ENCODE results near the gene PHTF2.

The PHTF2 gene

GRCh38 chr7:77931841-77932240, 133.3 kb downstream of the PHTF2 start:
- Histone ChIP-seq H3K4me3 (ENCODE audit: low read depth in 1 of 2, low read length in 1 of 2) (no peak overlapping the region), H3K27ac (no peak overlapping the region), H3K9me3 (no peaks in the 10 kb centered on the region), H3K4me1 (ENCODE audit: control insufficient read depth in 1 of 2, insufficient read depth in 1 of 2, low read depth in 1 of 2, low read length in 1 of 2) (peaks cover 3 to 7% of the 10 kb centered on the region in 2 experiments), H3K36me3 (peaks cover 17% of the 10 kb centered on the region), H3K27me3 (no peaks in the 10 kb centered on the region)
- TF ChIP-seq CTCF (IDR thresholded peaks at IDR 0.05): no peak

GRCh38 chr7:77933394-77933793, 134.8 kb downstream of the PHTF2 start:
- no peak overlapping the region for H3K4me3 ChIP-seq (ENCODE audit: low read depth in 1 of 2, low read length in 1 of 2)
- no peaks in the 10 kb centered on the region for H3K9me3 ChIP-seq
- H3K27me3 ChIP-seq: no peaks in the 10 kb centered on the region
- peaks cover 10% of the 10 kb centered on the region for H3K36me3 ChIP-seq
- H3K27ac ChIP-seq: no peak overlapping the region
- H3K4me1 ChIP-seq (ENCODE audit: control insufficient read depth in 1 of 2, insufficient read depth in 1 of 2, low read depth in 1 of 2, low read length in 1 of 2): peaks cover 3 to 7% of the 10 kb centered on the region in 2 experiments
- no peak for TF ChIP-seq CTCF (IDR thresholded peaks at IDR 0.05)

DNA sequence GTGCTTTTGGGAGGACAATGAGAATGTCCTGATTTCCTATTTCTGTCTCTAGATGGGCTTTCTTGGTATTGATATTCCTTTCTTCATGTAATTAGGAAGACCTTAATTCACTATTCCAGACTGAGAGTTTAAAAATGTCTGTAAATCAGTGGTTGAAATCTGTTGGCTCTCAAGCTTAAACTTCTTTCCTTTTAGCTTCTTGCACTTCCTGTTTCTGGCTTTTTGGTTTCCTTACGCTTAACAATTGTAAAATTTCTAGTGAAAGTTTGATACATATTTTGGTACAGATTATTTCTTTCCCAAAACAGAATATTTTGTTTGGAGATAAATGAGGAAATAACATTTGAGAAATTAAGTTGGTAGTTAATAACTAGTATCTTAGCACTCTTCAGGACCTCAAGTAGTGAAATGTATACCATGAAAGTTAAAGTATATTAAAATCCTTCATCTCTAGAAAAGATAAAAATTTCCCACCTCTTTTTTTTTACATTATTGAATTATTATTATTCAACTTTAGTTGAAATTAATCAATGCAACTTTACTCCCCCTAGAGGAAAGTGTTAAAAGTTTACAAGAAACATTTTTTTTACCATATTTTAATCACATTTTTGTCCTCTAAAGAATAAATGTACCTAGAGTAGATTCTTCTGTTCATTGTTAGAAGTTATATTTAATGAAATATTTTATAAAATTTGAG, 137.2 kb downstream of the PHTF2 start:
- TF ChIP-seq CTCF (IDR thresholded peaks at IDR 0.05): no peak
- no peaks in the 10 kb centered on the region for H3K27me3 ChIP-seq
- H3K4me1 ChIP-seq (ENCODE audit: control insufficient read depth in 1 of 2, insufficient read depth in 1 of 2, low read depth in 1 of 2, low read length in 1 of 2): peaks cover 3 to 7% of the 10 kb centered on the region in 2 experiments
- no peak overlapping the region for H3K4me3 ChIP-seq (ENCODE audit: low read depth in 1 of 2, low read length in 1 of 2)
- no peaks in the 10 kb centered on the region for H3K9me3 ChIP-seq
- no peaks in the 10 kb centered on the region for H3K36me3 ChIP-seq
- no peak overlapping the region for H3K27ac ChIP-seq

DNA sequence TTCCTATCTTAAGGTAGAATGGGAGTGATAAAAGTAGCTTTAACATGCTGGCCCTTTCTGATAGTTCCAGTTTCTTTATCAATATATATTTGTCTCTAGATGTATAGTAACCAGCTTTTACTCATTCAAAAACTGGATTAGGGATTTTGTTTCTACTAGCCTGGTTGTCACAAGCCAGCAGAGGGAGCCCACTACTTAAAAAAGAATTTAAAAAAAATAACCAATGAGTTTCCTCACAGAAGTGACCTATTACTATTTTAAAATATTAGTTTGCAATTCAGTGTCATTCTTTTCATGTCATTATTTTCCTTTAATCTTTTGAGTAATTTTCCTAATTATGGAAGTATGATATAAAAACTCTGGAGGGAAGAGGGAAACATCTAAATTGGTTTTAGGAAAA, 142.1 kb downstream of the PHTF2 start:
- TF ChIP-seq CTCF (IDR thresholded peaks at IDR 0.05): no peak
- Histone ChIP-seq H3K4me1 (ENCODE audit: control insufficient read depth in 1 of 2, insufficient read depth in 1 of 2, low read depth in 1 of 2, low read length in 1 of 2) (peaks cover 3% of the 10 kb centered on the region in 2 experiments), H3K9me3 (no peaks in the 10 kb centered on the region), H3K4me3 (ENCODE audit: low read depth in 1 of 2, low read length in 1 of 2) (no peak overlapping the region), H3K27ac (no peak overlapping the region), H3K27me3 (no peaks in the 10 kb centered on the region), H3K36me3 (peaks cover 14% of the 10 kb centered on the region)

- no peaks in the 10 kb centered on the region for H3K9me3 ChIP-seq
- TF ChIP-seq CTCF (IDR thresholded peaks at IDR 0.05): no peak
- H3K27ac ChIP-seq: no peak overlapping the region
- H3K4me1 ChIP-seq (ENCODE audit: control insufficient read depth in 1 of 2, insufficient read depth in 1 of 2, low read depth in 1 of 2, low read length in 1 of 2): no peaks in the 10 kb centered on the region
- H3K27me3 ChIP-seq: no peaks in the 10 kb centered on the region
- no peak overlapping the region for H3K4me3 ChIP-seq (ENCODE audit: low read depth in 1 of 2, low read length in 1 of 2)
- H3K36me3 ChIP-seq: peaks cover 14% of the 10 kb centered on the region
These were observed 143.9 kb downstream of the PHTF2 start for GRCh38 chr7:77942431-77942830.
